Skin epidermis (tissue), 12 donors: ENCODE results near the gene PDHX.

Experiments
- H3K27ac ChIP-seq, 21 experiments: fragments of 200-600 bp; sonication (generic) in 11 of 21; one replicate each; pipeline ENCODE4 v1.5.0; 2020; ENCODE audit warnings: mild to moderate bottlenecking in 3 of 21, inconsistent platforms in 2 of 21, moderate library complexity in 2 of 21
- H3K4me3 ChIP-seq, 7 experiments: fragments of 200-600 bp; sonication (generic) in 2 of 7; one replicate each; pipeline ENCODE4 v1.5.0; 2020; ENCODE audit warnings: inconsistent platforms in 2 of 7, mild to moderate bottlenecking in 2 of 7, moderate library complexity in 1 of 7

The PDHX gene

GRCh38 chr11:34941688-34942087, 25.3 kb downstream of the PDHX start:
- Histone ChIP-seq H3K4me3 (no peak overlapping the region), H3K27ac (no peak overlapping the region)

- no peak overlapping the region for H3K27ac ChIP-seq
- no peak overlapping the region for H3K4me3 ChIP-seq
These were observed 28.3 kb downstream of the PDHX start for GRCh38 chr11:34944692-34945091.

- Histone ChIP-seq H3K4me3 (no peak overlapping the region), H3K27ac (peak overlapping the region in 1 of 21 experiments; percentile 0)
These were observed 32.3 kb downstream of the PDHX start for GRCh38 chr11:34948696-34949095.

GRCh38 chr11:34953955-34954354, 37.5 kb downstream of the PDHX start:
- no peak overlapping the region for H3K27ac ChIP-seq
- H3K4me3 ChIP-seq, result no peak overlapping the region

- H3K27ac ChIP-seq, result no peak overlapping the region
- H3K4me3 ChIP-seq, result no peak overlapping the region
These were observed 40.8 kb downstream of the PDHX start for GRCh38 chr11:34957206-34957605.

- H3K4me3 ChIP-seq, result no peak overlapping the region
- no peak overlapping the region for H3K27ac ChIP-seq
These were observed 41.2 kb downstream of the PDHX start for GRCh38 chr11:34957606-34958005.

GRCh38 chr11:34959770-34960169, 43.4 kb downstream of the PDHX start:
- no peak overlapping the region for H3K4me3 ChIP-seq
- H3K27ac ChIP-seq, result no peak overlapping the region

GRCh38 chr11:34960277-34960676, 43.9 kb downstream of the PDHX start:
- Histone ChIP-seq H3K27ac (no peak overlapping the region), H3K4me3 (no peak overlapping the region)

- Histone ChIP-seq H3K4me3 (no peak overlapping the region), H3K27ac (no peak overlapping the region)
These were observed 45.6 kb downstream of the PDHX start for GRCh38 chr11:34962034-34962433.

GRCh38 chr11:34963351-34963750, 46.9 kb downstream of the PDHX start:
- Histone ChIP-seq H3K4me3 (no peak overlapping the region), H3K27ac (no peak overlapping the region)

GRCh38 chr11:34964610-34965331, 48.4 kb downstream of the PDHX start:
- Histone ChIP-seq H3K4me3 (no peak overlapping the region), H3K27ac (no peak overlapping the region)

GRCh38 chr11:34968862-34969261, 52.4 kb downstream of the PDHX start:
- H3K4me3 ChIP-seq, result no peak overlapping the region
- H3K27ac ChIP-seq, result no peak overlapping the region

- H3K27ac ChIP-seq, result no peak overlapping the region
- no peak overlapping the region for H3K4me3 ChIP-seq
These were observed 53.6 kb downstream of the PDHX start for GRCh38 chr11:34970033-34970432.

- Histone ChIP-seq H3K27ac (no peak overlapping the region), H3K4me3 (no peak overlapping the region)
These were observed 54.1 kb downstream of the PDHX start for GRCh38 chr11:34970480-34970879.

- H3K4me3 ChIP-seq, result no peak overlapping the region
- no peak overlapping the region for H3K27ac ChIP-seq
These were observed 55.5 kb downstream of the PDHX start for GRCh38 chr11:34971928-34972327.

- no peak overlapping the region for H3K4me3 ChIP-seq
- H3K27ac ChIP-seq, result no peak overlapping the region
These were observed 55.9 kb downstream of the PDHX start for GRCh38 chr11:34972366-34972765.

GRCh38 chr11:34972892-34973291, 56.5 kb downstream of the PDHX start:
- no peak overlapping the region for H3K27ac ChIP-seq
- H3K4me3 ChIP-seq, result no peak overlapping the region

GRCh38 chr11:34975482-34975881, 59.1 kb downstream of the PDHX start:
- H3K4me3 ChIP-seq, result no peak overlapping the region
- no peak overlapping the region for H3K27ac ChIP-seq

GRCh38 chr11:34976496-34977088, 60.2 kb downstream of the PDHX start:
- peak overlapping the region in 2 of 21 experiments; percentile 1 to 18 for H3K27ac ChIP-seq

GRCh38 chr11:34977089-34977912, 60.9 kb downstream of the PDHX start:
- no peak overlapping the region for H3K4me3 ChIP-seq
- peak overlapping the region in 3 of 21 experiments; percentile 1 to 62 (median 18) for H3K27ac ChIP-seq

More at GRCh38 chr11:34976496-34977088, 60.2 kb downstream of the PDHX start:
- H3K4me3 ChIP-seq, result no peak overlapping the region
